Loucy (cell line): ENCODE results near the gene RNU4-1.

ENCODE experiments used
- EZH2phosphoT487 ChIP-seq: fragments of 200-600 bp; IDR thresholded peaks from 2 replicates; pipeline ENCODE4 v1.6.1; 2018; ENCODE audit warnings: antibody characterized with exemption, mild to moderate bottlenecking, moderate library complexity, borderline replicate concordance
- TF ChIP-seq, protein P1 (sequence below): fragments of 200-600 bp; sonication (generic); conservative IDR thresholded peaks from 2 replicates; pipeline ENCODE4 v1.5.1; 2014; ENCODE audit warnings: mild to moderate bottlenecking, antibody characterized with exemption, low read length

DNA sequence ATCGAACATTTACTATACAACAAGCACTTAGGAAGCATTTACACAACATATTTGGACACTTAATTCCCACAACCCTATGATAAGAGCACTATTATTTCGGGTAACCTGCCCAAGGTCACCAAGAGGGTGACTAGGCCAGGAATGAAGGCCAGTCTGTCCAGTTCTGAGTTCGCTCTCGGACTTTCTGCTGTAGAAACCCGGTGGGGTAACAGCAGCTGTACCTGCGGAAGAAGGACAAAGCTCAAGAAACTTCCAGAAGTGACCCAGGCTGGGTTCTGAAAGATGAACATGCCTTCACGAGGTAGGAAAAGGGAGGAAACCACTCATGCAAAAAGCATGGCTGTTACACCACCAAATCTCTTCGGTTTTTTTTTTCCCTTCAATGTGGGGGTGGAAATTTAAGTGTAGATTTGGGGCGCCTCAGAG, 23.8 kb upstream of the RNU4-1 start:
- TF ChIP-seq, protein P1, sequence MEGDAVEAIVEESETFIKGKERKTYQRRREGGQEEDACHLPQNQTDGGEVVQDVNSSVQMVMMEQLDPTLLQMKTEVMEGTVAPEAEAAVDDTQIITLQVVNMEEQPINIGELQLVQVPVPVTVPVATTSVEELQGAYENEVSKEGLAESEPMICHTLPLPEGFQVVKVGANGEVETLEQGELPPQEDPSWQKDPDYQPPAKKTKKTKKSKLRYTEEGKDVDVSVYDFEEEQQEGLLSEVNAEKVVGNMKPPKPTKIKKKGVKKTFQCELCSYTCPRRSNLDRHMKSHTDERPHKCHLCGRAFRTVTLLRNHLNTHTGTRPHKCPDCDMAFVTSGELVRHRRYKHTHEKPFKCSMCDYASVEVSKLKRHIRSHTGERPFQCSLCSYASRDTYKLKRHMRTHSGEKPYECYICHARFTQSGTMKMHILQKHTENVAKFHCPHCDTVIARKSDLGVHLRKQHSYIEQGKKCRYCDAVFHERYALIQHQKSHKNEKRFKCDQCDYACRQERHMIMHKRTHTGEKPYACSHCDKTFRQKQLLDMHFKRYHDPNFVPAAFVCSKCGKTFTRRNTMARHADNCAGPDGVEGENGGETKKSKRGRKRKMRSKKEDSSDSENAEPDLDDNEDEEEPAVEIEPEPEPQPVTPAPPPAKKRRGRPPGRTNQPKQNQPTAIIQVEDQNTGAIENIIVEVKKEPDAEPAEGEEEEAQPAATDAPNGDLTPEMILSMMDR = no peak
- TF ChIP-seq EZH2phosphoT487 = no peak
